Small intestine (tissue), 7 donors: ENCODE data around the gene DOHH. TPM values are rescaled to one million over a fixed set of nuclear protein-coding genes. Genes with fewer than 3 reads are reported as not detected.

Experiments
- DNase-seq, 2 donors: peaks; one replicate each; pipeline versions ENCODE4 v3.0.0 to v3.0.0-alpha.2; 2013
- FAIRE-seq: peaks from 2 replicates; lab custom pipeline; 2012; peaks lifted over from hg19 to GRCh38; lab: Jason Lieb, UNC
- H3K27ac ChIP-seq, 3 donors: one replicate each; pipeline ENCODE4 v1.5.1; 2013; ENCODE audit warnings: low read length in 2 of 3, mild to moderate bottlenecking in 2 of 3, control low read depth in 1 of 3, inconsistent platforms in 1 of 3, low read depth in 1 of 3, moderate library complexity in 1 of 3
- H3K27me3 ChIP-seq, 3 donors: one replicate each; pipeline ENCODE4 v1.6.1; 2013; ENCODE audit warnings: low read length in 3 of 3, inconsistent platforms in 1 of 3; ENCODE audit not compliant: control insufficient read depth in 3 of 3, insufficient read depth in 3 of 3
- H3K36me3 ChIP-seq, 3 donors: one replicate each; pipeline ENCODE4 v1.6.1; 2013; ENCODE audit warnings: low read length in 3 of 3, inconsistent platforms in 1 of 3, low read depth in 1 of 3, mild to moderate bottlenecking in 1 of 3, moderate library complexity in 1 of 3; ENCODE audit not compliant: control insufficient read depth in 3 of 3, insufficient read depth in 2 of 3
- H3K4me1 ChIP-seq, 3 donors: one replicate each; pipeline ENCODE4 v1.6.1; 2013; ENCODE audit warnings: low read length in 2 of 3, inconsistent platforms in 1 of 3, low read depth in 1 of 3, mild to moderate bottlenecking in 1 of 3, moderate library complexity in 1 of 3; ENCODE audit not compliant: control insufficient read depth in 3 of 3, insufficient read depth in 2 of 3
- H3K4me3 ChIP-seq, 3 donors: one replicate each; pipeline ENCODE4 v1.5.1; 2013; ENCODE audit warnings: low read length in 3 of 3, control low read depth in 1 of 3, inconsistent platforms in 1 of 3, low read depth in 1 of 3, mild to moderate bottlenecking in 1 of 3, moderate library complexity in 1 of 3
- H3K9me3 ChIP-seq, 2 donors: one replicate each; pipeline ENCODE4 v1.6.1; 2013; ENCODE audit warnings: low read depth in 1 of 2, low read length in 1 of 2; ENCODE audit not compliant: control insufficient read depth in 2 of 2, insufficient read depth in 1 of 2
- WGBS, 3 donors: extraction: QIAGEN DNeasy Blood & Tissue Kit; methylation state at CpG; one replicate each; pipeline ENCODE4 v1.1.7; 2013; 5-methylcytosine and 5-hydroxymethylcytosine counted together
- polyA plus RNA-seq, 4 donors: library from polyadenylated mRNA; stranded (reverse) in 3 of 4; unstranded in 1 of 4; fragments of 200-250 nt in 3 of 4; fragments of 120-200 nt in 1 of 4; gene quantifications; one replicate each; pipeline versions ENCODE4 v1.2.1 to v1.2.3, GENCODE V29; 2013
- donor health status: healthy with polysubstance abuse.
- donor health status: control.
- donor health status: control.
- donor health status: Bipolar disorder and iron deficiency.
- donor health status: healthy.

The DOHH gene
- polyA plus RNA-seq, 4 donors: 5.4 to 18.4 (median 8.4) TPM

GRCh38 chr19:3518659-3519058 lies 18.2 kb upstream of the DOHH start:
- H3K36me3 ChIP-seq: peaks cover 4 to 79% (median 4%) of the 10 kb centered on the region in 3 donors
- no peaks in the 10 kb centered on the region for H3K9me3 ChIP-seq
- FAIRE-seq (no peak), DNase-seq (no peak)
- WGBS, 3 donors: 88 to 91% (median 88%) methylated on average over 2 of the region's 2 CpGs
- H3K27ac ChIP-seq: no peak overlapping the region
- no peak overlapping the region for H3K4me3 ChIP-seq
- H3K27me3 ChIP-seq: no peaks in the 10 kb centered on the region
- H3K4me1 ChIP-seq: peaks cover 0 to 12% (median 0%) of the 10 kb centered on the region in 3 donors

- 85 to 88% (median 87%) methylated on average over 10 of the region's 10 CpGs for WGBS, 3 donors
- no peak overlapping the region for H3K27ac ChIP-seq
- FAIRE-seq: no peak
Measured at GRCh38 chr19:3518255-3518654, 17.8 kb upstream of the DOHH start.

GRCh38 chr19:3517638-3518037 lies 17.2 kb upstream of the DOHH start:
- H3K27me3 ChIP-seq: no peaks in the 10 kb centered on the region
- H3K27ac ChIP-seq: no peak overlapping the region
- no peak overlapping the region for H3K4me3 ChIP-seq
- 77 to 89% (median 82%) methylated on average over 2 of the region's 2 CpGs for WGBS, 3 donors
- no peaks in the 10 kb centered on the region for H3K9me3 ChIP-seq
- DNase-seq: no peak
- FAIRE-seq: no peak
- peaks cover 0 to 12% (median 0%) of the 10 kb centered on the region in 3 donors for H3K4me1 ChIP-seq
- peaks cover 0 to 78% (median 2%) of the 10 kb centered on the region in 3 donors for H3K36me3 ChIP-seq

More at GRCh38 chr19:3518255-3518654, 17.8 kb upstream of the DOHH start:
- no peak for DNase-seq
- H3K27me3 ChIP-seq: no peaks in the 10 kb centered on the region
- H3K4me3 ChIP-seq: no peak overlapping the region
- peaks cover under 1 to 79% (median 4%) of the 10 kb centered on the region in 3 donors for H3K36me3 ChIP-seq
- H3K9me3 ChIP-seq: no peaks in the 10 kb centered on the region
- peaks cover 0 to 12% (median 0%) of the 10 kb centered on the region in 3 donors for H3K4me1 ChIP-seq

- WGBS, 3 donors: 30 to 55% (median 36%) methylated on average over 15 of the region's 15 CpGs
- H3K4me3 ChIP-seq: no peak overlapping the region
- H3K4me1 ChIP-seq: peaks cover 0 to 12% (median 0%) of the 10 kb centered on the region in 3 donors
- H3K27me3 ChIP-seq: no peaks in the 10 kb centered on the region
- FAIRE-seq (no peak), DNase-seq (peak in 1 of 2 donors; percentile 72)
- peaks cover 0 to 78% (median 2%) of the 10 kb centered on the region in 3 donors for H3K36me3 ChIP-seq
- H3K27ac ChIP-seq: no peak overlapping the region
- no peaks in the 10 kb centered on the region for H3K9me3 ChIP-seq
Measured at GRCh38 chr19:3516675-3517207, 16.3 kb upstream of the DOHH start.

GRCh38 chr19:3515891-3516422 lies 15.5 kb upstream of the DOHH start:
- DNase-seq: no peak
- no peak overlapping the region for H3K27ac ChIP-seq
- H3K9me3 ChIP-seq: no peaks in the 10 kb centered on the region
- H3K4me3 ChIP-seq: no peak overlapping the region
- peaks cover 0 to 12% (median 0%) of the 10 kb centered on the region in 3 donors for H3K4me1 ChIP-seq
- 75 to 81% (median 78%) methylated on average over 15 of the region's 15 CpGs for WGBS, 3 donors
- H3K36me3 ChIP-seq: peaks cover 0 to 85% (median 2%) of the 10 kb centered on the region in 3 donors
- no peaks in the 10 kb centered on the region for H3K27me3 ChIP-seq
- FAIRE-seq: no peak

DNA sequence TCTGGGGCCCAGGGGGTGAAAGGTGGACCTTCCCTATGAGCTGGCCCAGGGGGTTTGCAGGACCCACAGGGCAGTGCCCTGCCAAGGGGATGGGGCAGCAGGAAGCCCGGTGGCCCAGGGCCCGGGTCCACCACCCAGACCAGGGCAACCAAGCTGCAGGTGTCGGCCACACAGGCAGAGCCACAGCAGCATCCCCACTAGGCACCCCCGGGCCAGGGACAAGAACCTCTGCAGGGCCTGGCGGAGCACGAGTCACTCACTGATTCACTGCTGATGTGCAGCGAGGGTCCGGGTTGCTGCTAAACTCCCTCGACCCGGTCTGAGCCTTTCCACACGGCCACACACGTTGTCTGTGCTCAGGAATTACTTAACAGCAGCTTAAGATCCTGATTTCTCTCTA lies 14.5 kb upstream of the DOHH start:
- H3K9me3 ChIP-seq: no peaks in the 10 kb centered on the region
- FAIRE-seq (no peak), DNase-seq (no peak)
- no peak overlapping the region for H3K27ac ChIP-seq
- H3K4me1 ChIP-seq: peaks cover 0 to 4% (median 0%) of the 10 kb centered on the region in 3 donors
- 89% methylated on average over 10 to 12 of the region's 12 CpGs for WGBS, 3 donors
- no peak overlapping the region for H3K4me3 ChIP-seq
- H3K27me3 ChIP-seq: no peaks in the 10 kb centered on the region
- peaks cover 0 to 87% (median 2%) of the 10 kb centered on the region in 3 donors for H3K36me3 ChIP-seq

GRCh38 chr19:3513229-3514140 lies 13.0 kb upstream of the DOHH start:
- H3K4me3 ChIP-seq: no peak overlapping the region
- peaks cover 0 to 6% (median 4%) of the 10 kb centered on the region in 3 donors for H3K4me1 ChIP-seq
- H3K27ac ChIP-seq: no peak overlapping the region
- H3K9me3 ChIP-seq: no peaks in the 10 kb centered on the region
- no peak for FAIRE-seq
- peak in 1 of 2 donors; percentile 48 for DNase-seq
- WGBS, 3 donors: 69 to 81% (median 77%) methylated on average over 23 of the region's 23 CpGs
- no peaks in the 10 kb centered on the region for H3K27me3 ChIP-seq
- peaks cover 2 to 87% (median 2%) of the 10 kb centered on the region in 3 donors for H3K36me3 ChIP-seq

DNA sequence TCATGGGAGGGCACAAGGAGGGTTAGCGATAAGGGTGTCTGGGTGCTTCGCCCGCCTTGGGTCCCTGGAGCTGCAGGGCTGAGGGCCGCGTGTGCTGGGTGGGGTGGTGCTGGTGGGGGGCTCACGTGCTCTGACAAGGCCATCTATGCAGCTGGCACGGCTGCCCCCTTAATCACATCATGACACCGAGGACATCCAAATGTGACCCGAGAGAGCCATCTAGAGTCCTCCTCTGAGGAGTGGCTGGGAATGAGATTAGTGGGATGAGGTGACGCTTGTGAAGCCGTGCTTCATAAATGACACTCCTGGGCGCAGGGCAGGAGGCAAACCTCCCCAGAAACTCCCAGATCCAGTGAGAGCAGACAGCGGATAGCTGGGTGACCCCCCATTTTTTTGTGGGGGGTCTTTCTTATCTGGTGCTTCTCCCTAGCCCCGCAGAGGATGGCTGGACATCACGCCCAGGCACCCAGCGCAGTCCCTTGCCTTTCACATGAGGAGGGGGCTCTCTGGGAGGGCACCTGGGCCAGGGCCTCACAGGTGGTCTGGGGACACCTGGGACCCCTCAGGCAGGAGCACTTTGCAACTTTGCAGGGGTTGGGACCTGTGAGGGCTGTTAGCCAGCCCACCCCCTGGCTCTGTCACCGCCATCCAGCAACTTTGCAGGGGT lies 12.2 kb upstream of the DOHH start:
- no peak overlapping the region for H3K4me3 ChIP-seq
- no peaks in the 10 kb centered on the region for H3K27me3 ChIP-seq
- no peak overlapping the region for H3K27ac ChIP-seq
- 86 to 89% (median 89%) methylated on average over 17 of the region's 17 CpGs for WGBS, 3 donors
- DNase-seq (no peak), FAIRE-seq (no peak)
- H3K36me3 ChIP-seq: peaks cover 2 to 85% (median 2%) of the 10 kb centered on the region in 3 donors
- no peaks in the 10 kb centered on the region for H3K9me3 ChIP-seq
- peaks cover 0 to 11% (median 4%) of the 10 kb centered on the region in 3 donors for H3K4me1 ChIP-seq
